PC-9 (cell line): ENCODE measurements around the gene KCND1. TPM values are rescaled to one million over a fixed set of nuclear protein-coding genes. Genes with fewer than 3 reads are reported as not detected.

Experiments
- BruUV-seq: library from RNA; stranded (reverse); fragments of 400-500 nt; replicated peaks from 2 replicates; lab custom pipeline; 2021; lab: Mats Ljungman, UMichigan
- CTCF ChIA-PET: fragments of 300-600 bp; sonication (Branson Sonifier 250); formaldehyde crosslinking; loops from one replicate; lab custom pipeline; 2022; ENCODE audit warnings: antibody characterized with exemption; lab: Charles Lee
- POLR2A ChIA-PET: fragments of 300-600 bp; sonication (Branson Sonifier 250); formaldehyde crosslinking; loops from one replicate; lab custom pipeline; 2022; ENCODE audit warnings: antibody characterized with exemption; ENCODE audit not compliant: unreplicated experiment; lab: Charles Lee
- DNase-seq, 2 experiments: peaks; one replicate each; pipeline versions ENCODE4 v3.0.0 to v3.0.0-alpha.2; 2015 to 2022; ENCODE audit warnings: mixed read lengths in 1 of 2
- H2AFZ ChIP-seq: fragments of 200-600 bp; sonication (generic); 2 replicates; pipeline ENCODE4 v1.8.1; 2017; ENCODE audit warnings: antibody characterized with exemption
- H3F3A ChIP-seq: fragments of 200-600 bp; sonication (generic); 2 replicates; pipeline ENCODE4 v1.8.1; 2017; ENCODE audit warnings: antibody characterized with exemption, mild to moderate bottlenecking, low read depth; ENCODE audit not compliant: insufficient read depth
- H3K27ac ChIP-seq: fragments of 200-600 bp; sonication (generic); 2 replicates; pipeline ENCODE4 v1.6.1; 2016; ENCODE audit warnings: mixed run types
- H3K27me3 ChIP-seq: fragments of 200-600 bp; sonication (generic); 2 replicates; pipeline ENCODE4 v1.6.1; 2016; ENCODE audit warnings: low read depth, mixed run types; ENCODE audit not compliant: insufficient read depth
- H3K36me3 ChIP-seq: fragments of 200-600 bp; sonication (generic); 2 replicates; pipeline ENCODE4 v1.6.1; 2016; ENCODE audit warnings: low read depth, mixed run types
- H3K4me1 ChIP-seq: fragments of 200-600 bp; sonication (generic); replicated peaks from 2 replicates; pipeline ENCODE4 v1.6.1; 2016; ENCODE audit warnings: mixed run types; ENCODE audit not compliant: insufficient read depth
- H3K4me2 ChIP-seq: fragments of 200-600 bp; sonication (generic); 2 replicates; pipeline ENCODE4 v1.6.1; 2017; ENCODE audit warnings: mixed run types
- H3K4me3 ChIP-seq: fragments of 200-600 bp; sonication (generic); 2 replicates; pipeline ENCODE4 v1.6.1; 2016; ENCODE audit warnings: mixed run types
- H3K79me2 ChIP-seq: fragments of 200-600 bp; sonication (generic); 2 replicates; pipeline ENCODE4 v1.6.1; 2017; ENCODE audit warnings: low read depth, mixed run types
- H3K9me2 ChIP-seq: fragments of 200-600 bp; sonication (generic); 2 replicates; pipeline ENCODE4 v1.8.1; 2017; ENCODE audit warnings: mild to moderate bottlenecking; ENCODE audit not compliant: insufficient read depth
- H3K9me3 ChIP-seq: fragments of 200-600 bp; sonication (generic); 2 replicates; pipeline ENCODE4 v1.8.1; 2016; ENCODE audit warnings: low read depth; ENCODE audit not compliant: insufficient read depth
- H4K20me1 ChIP-seq: fragments of 200-600 bp; sonication (generic); 2 replicates; pipeline ENCODE4 v1.8.1; 2017; ENCODE audit not compliant: insufficient read depth
- CTCF ChIP-seq: fragments of 200-600 bp; sonication (generic); conservative IDR thresholded peaks from 2 replicates; pipeline ENCODE4 v1.6.1; 2017; ENCODE audit warnings: mixed run types, antibody characterized with exemption, mild to moderate bottlenecking, moderate library complexity
- EZH2 ChIP-seq: fragments of 200-600 bp; sonication (generic); IDR thresholded peaks from 2 replicates; pipeline ENCODE4 v1.8.0; 2017; ENCODE audit warnings: antibody characterized with exemption, low read depth
- intact Hi-C: fragments of 100-400 bp; cut with micrococcal nuclease; formaldehyde crosslinking; loops from one replicate; pipeline ENCODE4 v1.10.0; 2022; ENCODE audit not compliant: unreplicated experiment
- total RNA-seq: library from RNA; stranded (reverse); gene quantifications from 2 replicates; pipeline ENCODE4 v1.2.3, GENCODE V29; 2021

Gene KCND1
- total RNA-seq, 1 experiment from 2014 or later, result 2.2 TPM

DNA sequence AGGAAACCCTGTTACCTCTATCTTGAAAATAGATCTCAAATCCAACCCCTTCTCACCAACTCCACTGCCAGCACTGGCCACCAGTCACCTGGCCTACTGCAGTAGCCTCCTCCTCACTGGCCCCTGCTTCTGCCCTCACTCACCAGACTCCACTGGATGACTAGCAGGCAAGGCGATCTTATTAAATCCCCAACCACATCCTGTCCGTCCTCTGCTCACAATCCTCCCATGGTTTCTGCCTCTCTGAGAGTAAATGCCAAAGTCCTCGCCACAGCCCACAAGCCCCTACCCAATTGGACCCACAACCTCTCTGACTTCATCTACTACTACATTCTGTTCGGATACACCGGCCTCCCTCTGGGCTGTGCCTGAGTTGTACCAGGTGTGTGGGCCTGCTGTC, 47.4 kb downstream of the KCND1 start:
- Histone ChIP-seq H3K9me3 (no peaks in the 10 kb centered on the region), H3K27me3 (no peaks in the 10 kb centered on the region), H3K4me1 (no peaks in the 10 kb centered on the region), H3K4me3 (no peak overlapping the region), H2AFZ (no peak overlapping the region), H3K27ac (no peak overlapping the region), H4K20me1 (no peaks in the 10 kb centered on the region), H3F3A (no peaks in the 10 kb centered on the region), H3K79me2 (no peaks in the 10 kb centered on the region), H3K4me2 (no peak overlapping the region), H3K36me3 (no peaks in the 10 kb centered on the region), H3K9me2 (no peaks in the 10 kb centered on the region)
- no peak for DNase-seq
- ChIA-PET CTCF (no interaction called here), POLR2A (no interaction called here)
- intact Hi-C loops, result no loop called here
- TF ChIP-seq EZH2 (no peak), CTCF (no peak)
- no TSS peak for BruUV-seq

- CTCF ChIA-PET, result no interaction called here
- intact Hi-C loops, result no loop called here
- Histone ChIP-seq H2AFZ (no peak overlapping the region), H3K27ac (no peak overlapping the region), H3K4me1 (no peaks in the 10 kb centered on the region), H3F3A (no peaks in the 10 kb centered on the region), H3K79me2 (no peaks in the 10 kb centered on the region), H3K9me2 (no peaks in the 10 kb centered on the region), H3K4me3 (no peak overlapping the region), H4K20me1 (no peaks in the 10 kb centered on the region), H3K27me3 (no peaks in the 10 kb centered on the region), H3K4me2 (no peak overlapping the region), H3K36me3 (no peaks in the 10 kb centered on the region), H3K9me3 (no peaks in the 10 kb centered on the region)
- DNase-seq, result no peak
- BruUV-seq, result no TSS peak
- POLR2A ChIA-PET, result no interaction called here
- TF ChIP-seq CTCF, result no peak
- no peak for TF ChIP-seq EZH2
Observed at GRCh38 chrX:48923771-48924170, 47.9 kb downstream of the KCND1 start.

DNA sequence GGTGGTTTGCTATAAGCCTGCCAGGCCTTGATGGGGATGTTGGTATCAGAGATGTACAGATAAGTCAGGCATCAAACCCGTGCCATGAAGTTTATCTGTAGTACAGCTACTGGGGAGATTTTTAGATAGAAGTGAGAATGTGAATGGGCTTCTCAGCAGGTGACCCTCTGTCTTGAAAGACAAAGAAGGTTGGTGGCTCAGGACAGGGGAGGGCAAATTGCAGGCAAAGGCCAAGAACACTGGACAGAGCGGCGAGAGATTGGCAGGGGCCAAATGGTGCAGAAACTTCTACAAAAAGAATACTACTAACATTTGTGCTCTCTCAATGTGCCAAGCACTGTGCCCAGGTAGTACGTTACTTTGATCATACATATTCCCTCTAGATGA, 50.9 kb downstream of the KCND1 start:
- Histone ChIP-seq H4K20me1 (no peaks in the 10 kb centered on the region), H3K27me3 (no peaks in the 10 kb centered on the region), H2AFZ (no peak overlapping the region), H3K4me2 (no peak overlapping the region), H3K9me2 (no peaks in the 10 kb centered on the region), H3K4me1 (no peaks in the 10 kb centered on the region), H3K4me3 (no peak overlapping the region), H3K27ac (no peak overlapping the region), H3K79me2 (no peaks in the 10 kb centered on the region), H3F3A (no peaks in the 10 kb centered on the region), H3K36me3 (no peaks in the 10 kb centered on the region), H3K9me3 (no peaks in the 10 kb centered on the region)
- TF ChIP-seq EZH2 (no peak), CTCF (no peak)
- BruUV-seq, result no TSS peak
- CTCF ChIA-PET, result no interaction called here
- DNase-seq, result no peak
- intact Hi-C loops, result no loop called here
- POLR2A ChIA-PET, result no interaction called here
